Measurements from ENCODE around the gene CALML5. TPM values are rescaled to one million over a fixed set of nuclear protein-coding genes. Genes with fewer than 3 reads are reported as not detected.

The CALML5 gene
- total RNA-seq, 1 experiment from 2014 or later, result not detected

- ChIA-PET CTCF (interaction anchor here (0.7 kb wide), 1 partner anchor 624 kb away, joined by 4 read pairs; no protein-coding TSS in a partner anchor), RAD21 (ENCODE audit: low non-redundant PET in 1 of 2, low total read pairs in 2 of 2, uncharacterized antibody in 2 of 2, unreplicated experiment in 2 of 2) (no interaction called here)
Measured at GRCh38 chr10:5534880-5535856, 35.8 kb upstream of the CALML5 start.

More at GRCh38 chr10:5534880-5535856, 35.8 kb upstream of the CALML5 start:
- H3K9me3 ChIP-seq (ENCODE audit: control insufficient read depth in 1 of 2, insufficient read depth in 1 of 2, low read depth in 1 of 2, low read length in 2 of 2), result no peaks in the 10 kb centered on the region
- H3K4me3 ChIP-seq (replicated peaks in 1 of 2; ENCODE audit: low read depth in 1 of 2, low read length in 2 of 2), result no peak overlapping the region
- H3K9ac ChIP-seq (ENCODE audit: low read length), result no peak overlapping the region
- ATAC-seq (no peak), DNase-seq (ENCODE audit: low read depth, low spot score) (no peak)
- no peak overlapping the region for H3K4me2 ChIP-seq (ENCODE audit: low read length)
- H2AFZ ChIP-seq (ENCODE audit: low read depth, low read length, poor library complexity, severe bottlenecking), result no peak overlapping the region
- BruUV-seq (replicated peaks), result no TSS peak
- H3K36me3 ChIP-seq (ENCODE audit: control insufficient read depth in 1 of 2, insufficient read depth in 2 of 2, low read length in 2 of 2), result no peaks in the 10 kb centered on the region
- H3K27ac ChIP-seq (ENCODE audit: low read depth, low read length), result no peak overlapping the region
- no peaks in the 10 kb centered on the region for H3K27me3 ChIP-seq (ENCODE audit: insufficient read depth, low read length)
- POLR2A ChIA-PET, result no interaction called here
- TF ChIP-seq, protein P1, sequence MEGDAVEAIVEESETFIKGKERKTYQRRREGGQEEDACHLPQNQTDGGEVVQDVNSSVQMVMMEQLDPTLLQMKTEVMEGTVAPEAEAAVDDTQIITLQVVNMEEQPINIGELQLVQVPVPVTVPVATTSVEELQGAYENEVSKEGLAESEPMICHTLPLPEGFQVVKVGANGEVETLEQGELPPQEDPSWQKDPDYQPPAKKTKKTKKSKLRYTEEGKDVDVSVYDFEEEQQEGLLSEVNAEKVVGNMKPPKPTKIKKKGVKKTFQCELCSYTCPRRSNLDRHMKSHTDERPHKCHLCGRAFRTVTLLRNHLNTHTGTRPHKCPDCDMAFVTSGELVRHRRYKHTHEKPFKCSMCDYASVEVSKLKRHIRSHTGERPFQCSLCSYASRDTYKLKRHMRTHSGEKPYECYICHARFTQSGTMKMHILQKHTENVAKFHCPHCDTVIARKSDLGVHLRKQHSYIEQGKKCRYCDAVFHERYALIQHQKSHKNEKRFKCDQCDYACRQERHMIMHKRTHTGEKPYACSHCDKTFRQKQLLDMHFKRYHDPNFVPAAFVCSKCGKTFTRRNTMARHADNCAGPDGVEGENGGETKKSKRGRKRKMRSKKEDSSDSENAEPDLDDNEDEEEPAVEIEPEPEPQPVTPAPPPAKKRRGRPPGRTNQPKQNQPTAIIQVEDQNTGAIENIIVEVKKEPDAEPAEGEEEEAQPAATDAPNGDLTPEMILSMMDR (IDR thresholded peaks at IDR 0.05 in 2 of 3, conservative IDR thresholded peaks at IDR 0.05 in 1 of 3; ENCODE audit: borderline replicate concordance in 1 of 3, insufficient read depth in 1 of 3, low read depth in 2 of 3, low read length in 2 of 3), result no peak
- TF ChIP-seq SP1 (IDR thresholded peaks at IDR 0.05; ENCODE audit: low read depth) (no peak), SRF (IDR thresholded peaks at IDR 0.05; ENCODE audit: low read depth) (no peak), YY1 (IDR thresholded peaks at IDR 0.05; ENCODE audit: extremely low read depth, insufficient replicate concordance, low read depth, low read length) (no peak), SIN3A (IDR thresholded peaks at IDR 0.05; ENCODE audit: low read depth) (no peak), JUND (IDR thresholded peaks at IDR 0.05) (no peak)
- no peaks in the 10 kb centered on the region for H3K9me2 ChIP-seq (ENCODE audit: insufficient read depth)
- no peaks in the 10 kb centered on the region for H3K79me2 ChIP-seq (ENCODE audit: insufficient read depth, low read length)
- H3K4me1 ChIP-seq (ENCODE audit: control insufficient read depth in 1 of 2, insufficient read depth in 2 of 2, low read length in 2 of 2), result peaks cover 5 to 20% of the 10 kb centered on the region in 2 experiments
- intact Hi-C loops (cut with micrococcal nuclease), result no loop called here
- H4K20me1 ChIP-seq (ENCODE audit: insufficient read depth), result no peaks in the 10 kb centered on the region

Measured in HCT116 (cell line).